ENCODE results near the gene ARL13B.
"Not testable (repeated sequence)": the region's sequence is repeated elsewhere in the genome, so short reads cannot be mapped to it uniquely, and the experiment has no call there.

The ARL13B gene

GRCh38 chr3:94064243-94064860 lies 84.4 kb downstream of the ARL13B start:
- DNase-seq: no peak

DNA sequence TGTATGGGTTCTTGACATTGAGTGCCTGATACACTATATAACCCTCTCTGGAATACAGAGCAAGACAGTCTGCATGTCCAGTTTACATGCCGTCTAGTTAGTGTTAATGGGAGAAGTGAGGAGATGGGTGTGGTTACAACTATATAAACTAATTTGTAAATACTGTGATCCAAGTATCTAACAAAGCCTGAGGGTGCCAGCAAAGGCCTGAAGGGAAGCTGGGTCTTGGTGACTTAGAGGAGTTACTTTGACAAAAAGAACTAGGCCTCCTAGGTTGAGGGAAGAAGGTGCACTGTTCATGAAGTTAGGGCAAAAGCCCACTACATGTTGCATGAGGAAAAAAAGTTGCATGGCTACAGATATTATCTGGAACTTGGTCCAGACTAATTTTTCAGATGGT lies 85.2 kb downstream of the ARL13B start:
- no peak for DNase-seq

DNA sequence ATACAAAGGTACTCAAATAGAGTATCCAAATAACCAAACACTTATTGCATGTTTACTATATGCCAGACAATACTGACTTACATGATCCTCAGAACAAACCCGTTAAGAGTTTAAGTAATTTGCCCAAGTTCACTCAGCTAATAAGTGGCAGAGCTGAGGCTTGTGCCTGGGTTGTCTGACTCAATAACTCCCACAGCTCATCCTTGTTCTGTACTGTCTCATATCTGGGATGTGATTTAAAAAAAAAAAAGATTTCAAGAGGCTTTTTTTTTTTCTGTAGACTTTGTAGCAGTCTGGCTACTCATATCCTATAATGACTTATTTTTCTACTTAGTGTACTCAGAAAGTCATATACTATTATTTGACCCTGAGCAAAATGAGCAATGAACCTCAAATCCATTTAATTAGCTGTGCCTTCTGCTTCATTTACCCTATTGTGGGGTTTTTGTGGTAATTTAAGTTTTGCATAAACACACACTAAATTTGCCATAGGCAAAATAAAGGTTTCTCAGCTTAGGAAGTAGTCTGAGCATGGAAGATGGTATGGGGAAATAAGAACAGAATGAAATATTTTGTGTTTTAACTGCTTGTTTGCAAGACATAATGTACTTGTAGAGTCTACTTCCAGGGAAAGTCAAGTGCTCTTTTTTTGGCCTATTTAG lies 86.0 kb downstream of the ARL13B start:
- DNase-seq: no peak

GRCh38 chr3:94066506-94067500 lies 86.8 kb downstream of the ARL13B start:
- no peak for DNase-seq

GRCh38 chr3:94069194-94069813 lies 89.3 kb downstream of the ARL13B start:
- DNase-seq: no peak

DNA sequence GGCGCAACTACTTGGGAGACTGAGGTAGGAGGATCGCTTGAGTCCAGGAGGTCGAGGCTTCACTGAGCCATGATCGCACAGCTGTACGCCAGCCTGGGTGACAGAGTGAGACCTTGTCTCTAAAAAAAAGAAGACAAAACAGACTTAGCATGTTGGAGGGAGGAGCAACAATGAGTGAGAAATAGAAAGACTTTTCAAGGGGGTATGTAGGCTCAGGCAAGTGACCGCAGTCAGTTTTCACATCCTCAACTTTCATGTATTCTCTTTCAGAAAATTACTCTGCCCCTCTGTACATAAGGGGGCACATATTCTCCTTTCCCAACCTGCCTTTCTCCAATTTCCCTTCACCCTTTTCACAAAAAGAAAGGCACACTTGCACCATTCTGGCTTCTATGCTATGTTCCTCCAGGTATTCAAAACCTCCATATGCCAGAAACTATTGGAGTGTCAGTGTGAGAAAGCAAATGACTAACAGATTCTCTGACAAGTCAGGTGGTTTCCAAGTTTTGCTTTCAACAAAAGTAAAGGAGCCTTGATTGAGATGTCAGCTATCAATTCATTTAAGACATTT lies 90.5 kb downstream of the ARL13B start:
- no peak for DNase-seq

DNA sequence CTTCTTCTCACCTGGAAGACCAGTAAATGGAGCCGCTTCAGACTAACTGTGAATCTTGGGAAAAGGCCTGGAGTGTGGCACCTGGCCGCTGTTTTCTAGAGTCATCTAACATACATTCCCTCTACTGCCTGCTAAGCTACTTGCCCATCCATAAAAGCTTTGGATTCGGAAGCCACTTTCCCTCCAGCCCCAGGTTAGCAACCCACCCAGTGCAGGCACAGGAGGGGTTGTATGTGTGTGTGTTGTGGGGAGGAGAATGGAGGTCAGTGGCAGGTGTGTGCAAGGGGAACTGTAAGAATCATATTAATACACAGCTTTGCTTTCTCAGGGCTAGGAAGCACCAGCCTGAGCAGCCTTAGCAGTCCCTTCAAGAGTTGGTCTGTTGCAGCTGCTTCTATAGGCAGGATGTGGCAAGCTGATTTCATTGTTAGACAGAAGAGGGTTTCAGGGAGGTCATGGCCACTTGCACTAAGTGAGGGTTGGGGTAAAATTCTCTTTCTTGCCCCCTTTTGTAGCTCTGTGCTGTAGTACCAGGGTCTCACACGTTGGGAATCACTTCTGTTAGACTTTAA lies 91.8 kb downstream of the ARL13B start:
- no peak for DNase-seq

GRCh38 chr3:94076055-94076454 lies 96.1 kb downstream of the ARL13B start:
- DNase-seq: no peak

DNA sequence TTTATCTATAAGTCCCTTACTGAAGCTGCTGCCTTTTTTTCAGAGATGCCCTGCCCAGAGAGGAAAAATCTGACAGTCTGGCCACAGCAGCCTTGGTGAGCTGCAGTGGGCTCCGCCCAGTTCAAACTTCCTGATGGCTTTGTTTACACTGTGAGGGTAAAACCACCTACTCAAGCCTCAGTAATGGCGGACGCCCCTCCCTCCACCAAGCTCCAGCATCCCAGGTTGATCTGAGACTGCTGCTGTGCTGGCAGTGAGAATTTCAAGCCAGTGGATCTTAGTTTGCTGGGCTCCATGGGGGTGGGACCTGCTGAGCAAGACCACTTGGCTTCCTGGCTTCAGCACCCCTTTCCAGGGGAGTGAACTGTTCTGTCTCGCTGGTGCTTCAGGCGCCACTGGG lies 100.6 kb downstream of the ARL13B start:
- not testable (repeated sequence) for DNase-seq

DNA sequence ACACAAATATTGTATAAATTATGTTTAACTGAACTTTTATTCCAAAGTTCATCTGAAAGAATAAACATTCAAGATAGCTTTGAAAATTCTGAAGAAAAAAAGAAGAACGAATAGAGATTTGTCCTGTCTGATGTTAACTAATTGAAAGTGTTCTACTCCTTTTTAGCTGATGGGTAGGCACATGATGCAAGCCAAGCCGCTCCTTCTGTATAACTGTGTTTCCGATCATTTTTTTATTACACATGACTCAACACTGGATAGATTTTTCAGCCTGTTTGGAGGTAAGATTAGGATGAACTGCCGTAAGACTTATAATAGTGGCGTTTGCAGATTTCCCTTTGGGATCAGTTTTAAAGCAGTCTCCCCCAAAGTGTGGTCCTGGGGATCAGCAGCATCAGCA lies 101.9 kb downstream of the ARL13B start:
- DNase-seq: no peak

DNA sequence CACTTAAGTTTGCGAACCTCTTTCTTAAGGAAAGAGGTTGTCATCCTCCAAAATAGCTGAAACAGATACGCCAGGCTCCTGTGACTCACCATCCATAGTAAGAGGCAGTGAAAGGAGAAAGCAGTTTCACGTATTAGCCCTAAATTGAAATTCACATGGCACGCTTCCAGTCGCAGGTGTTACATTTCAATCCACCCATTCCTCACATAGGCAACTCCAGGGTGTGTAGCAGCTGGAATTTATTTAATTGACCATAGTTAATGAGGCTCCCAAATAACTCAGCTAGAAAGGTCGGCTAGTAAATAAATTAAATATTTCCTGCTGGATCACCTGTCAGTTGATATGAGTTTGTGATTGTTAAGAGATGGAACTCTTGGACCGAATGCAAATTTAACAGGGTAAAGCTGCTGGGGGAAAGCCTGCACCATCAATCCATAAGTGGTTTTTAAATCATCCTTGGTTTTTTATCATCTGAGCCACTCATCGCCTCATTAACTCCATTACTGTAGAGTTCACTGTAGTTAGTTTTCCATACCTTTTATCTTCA lies 102.5 kb downstream of the ARL13B start:
- no peak for DNase-seq

GRCh38 chr3:94083261-94083660 lies 103.3 kb downstream of the ARL13B start:
- no peak for DNase-seq

DNA sequence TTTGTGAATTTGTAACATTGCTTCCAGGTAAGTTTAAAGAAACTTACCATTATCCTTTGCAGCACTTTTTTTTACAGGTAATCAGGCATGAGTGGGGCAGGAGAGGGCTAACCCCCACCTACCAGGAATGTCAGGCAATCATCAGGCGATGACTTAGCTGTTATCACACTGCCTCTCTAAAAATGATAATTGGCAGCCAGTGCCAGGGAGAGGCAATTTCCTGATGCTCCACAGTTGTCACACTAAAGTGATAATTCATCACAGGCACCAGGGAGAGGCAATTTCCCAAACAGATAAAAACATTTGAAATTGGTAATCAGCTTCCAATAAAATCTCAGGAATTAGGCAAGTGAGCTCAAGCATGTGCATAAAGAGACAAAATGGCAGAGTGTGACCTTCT lies 109.2 kb downstream of the ARL13B start:
- no peak for DNase-seq

DNA sequence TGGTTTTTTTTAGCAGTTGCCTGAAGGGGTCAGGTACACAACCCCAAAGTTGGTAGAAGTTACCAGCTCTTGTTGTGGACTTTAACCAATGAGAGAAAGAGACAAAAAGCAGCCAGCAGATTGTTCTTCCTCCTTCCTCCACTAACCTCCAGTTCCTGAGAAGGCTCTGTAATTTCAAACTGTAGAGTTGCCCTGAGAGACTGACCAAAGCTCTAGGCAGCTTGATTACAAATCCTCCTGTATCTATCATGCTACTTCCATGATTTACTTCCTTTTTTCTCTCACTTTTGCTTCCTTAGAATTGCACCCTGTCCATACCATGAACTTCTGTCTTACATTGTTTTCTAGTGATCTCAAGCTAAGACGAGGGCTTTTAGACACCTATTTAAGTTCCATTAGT lies 112.1 kb downstream of the ARL13B start:
- no peak for DNase-seq

- no peak for DNase-seq
Measured at GRCh38 chr3:94093151-94093550, 113.2 kb downstream of the ARL13B start.

GRCh38 chr3:94095111-94095510 lies 115.2 kb downstream of the ARL13B start:
- no peak for DNase-seq

DNA sequence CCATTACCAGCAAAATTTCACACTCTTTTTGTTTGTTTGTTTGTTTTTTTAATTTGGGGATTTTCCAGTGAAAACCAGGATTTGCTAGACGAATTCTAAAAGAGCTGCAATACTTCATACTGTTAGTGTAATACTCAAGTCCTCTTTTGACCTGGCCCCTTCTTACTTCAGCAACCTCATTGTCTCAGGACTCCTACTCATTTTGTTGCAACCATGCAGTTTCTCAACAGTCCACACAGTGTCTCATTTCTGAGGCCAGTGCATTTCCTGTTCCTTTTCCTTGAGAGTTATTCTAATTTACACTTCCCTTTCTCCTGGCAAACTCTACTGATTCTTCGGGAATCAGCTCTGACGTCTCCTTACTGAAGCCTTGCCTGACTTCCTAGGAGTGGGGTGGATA lies 118.5 kb downstream of the ARL13B start:
- no peak for DNase-seq

GRCh38 chr3:94099311-94099710 lies 119.4 kb downstream of the ARL13B start:
- no peak for DNase-seq

DNA sequence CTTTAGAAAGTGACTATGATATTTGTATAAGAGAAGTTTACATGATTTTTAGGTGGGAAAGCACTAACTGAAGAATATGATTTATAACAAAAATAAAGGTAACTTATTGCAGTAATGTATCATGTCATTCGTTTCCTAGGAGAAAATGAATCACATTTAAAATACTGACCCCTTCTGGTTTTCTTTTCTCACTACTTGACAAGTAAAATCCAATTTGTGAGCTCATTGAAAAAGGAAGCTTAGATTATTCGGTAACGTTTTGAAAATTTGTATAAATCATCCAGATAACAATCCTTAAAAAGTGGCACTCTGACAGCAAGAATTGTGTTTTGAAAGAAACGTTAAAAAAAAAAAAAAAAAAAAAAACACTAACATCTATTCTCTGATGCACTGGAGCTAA lies 121.9 kb downstream of the ARL13B start:
- DNase-seq: no peak

Measured in activated CD8-positive, alpha-beta memory T cell treated with anti-CD3 and anti-CD28 coated beads, Interleukin-2, amount 50 U/mL, for 48 hours (primary cell).